Lower leg skin (tissue), 4 donors: ENCODE results near the gene SASH1. TPM values are rescaled to one million over a fixed set of nuclear protein-coding genes. Genes with fewer than 3 reads are reported as not detected.

Experiments
- DNase-seq, 2 donors: peaks; one replicate each; pipeline ENCODE4 v3.0.0-alpha.2; 2019; ENCODE audit warnings: low spot score in 2 of 2
- H3K4me3 ChIP-seq: fragments of 200-600 bp; sonication (generic); 2 replicates; pipeline ENCODE4 v1.5.1; 2017; ENCODE audit warnings: mild to moderate bottlenecking, low read depth; ENCODE audit not compliant: poor library complexity, severe bottlenecking
- POLR2A ChIP-seq, 2 donors: fragments of 450-650 bp; IDR thresholded peaks; one replicate each; pipeline ENCODE4 v1.6.1; 2016 to 2017; ENCODE audit warnings: antibody characterized with exemption in 2 of 2, mild to moderate bottlenecking in 1 of 2, moderate library complexity in 1 of 2
- WGBS, 2 donors: methylation state at CpG; one replicate each; pipeline ENCODE4 v1.1.5; 2018; 5-methylcytosine and 5-hydroxymethylcytosine counted together
- intact Hi-C: fragments of 100-400 bp; cut with DNase I; formaldehyde crosslinking; loops from one replicate; pipeline ENCODE4 v1.15.0; 2023; ENCODE audit warnings: low total_unique reads
- total RNA-seq, 4 donors: library from RNA; depleted of rRNA; stranded (reverse); fragments of >200 nt; gene quantifications; one replicate each; pipeline ENCODE4 v1.1.0, GENCODE V29; 2016
- TF ChIP-seq, protein P1 (sequence below), 3 donors: fragments of 450-650 bp; IDR thresholded peaks; one replicate each; pipeline ENCODE4 v1.5.1; 2016; ENCODE audit warnings: antibody characterized with exemption in 3 of 3, mild to moderate bottlenecking in 3 of 3, moderate library complexity in 2 of 3

The SASH1 gene
- total RNA-seq, 4 donors from 2014 or later, result 74.9 to 106 (median 91.5) TPM

DNA sequence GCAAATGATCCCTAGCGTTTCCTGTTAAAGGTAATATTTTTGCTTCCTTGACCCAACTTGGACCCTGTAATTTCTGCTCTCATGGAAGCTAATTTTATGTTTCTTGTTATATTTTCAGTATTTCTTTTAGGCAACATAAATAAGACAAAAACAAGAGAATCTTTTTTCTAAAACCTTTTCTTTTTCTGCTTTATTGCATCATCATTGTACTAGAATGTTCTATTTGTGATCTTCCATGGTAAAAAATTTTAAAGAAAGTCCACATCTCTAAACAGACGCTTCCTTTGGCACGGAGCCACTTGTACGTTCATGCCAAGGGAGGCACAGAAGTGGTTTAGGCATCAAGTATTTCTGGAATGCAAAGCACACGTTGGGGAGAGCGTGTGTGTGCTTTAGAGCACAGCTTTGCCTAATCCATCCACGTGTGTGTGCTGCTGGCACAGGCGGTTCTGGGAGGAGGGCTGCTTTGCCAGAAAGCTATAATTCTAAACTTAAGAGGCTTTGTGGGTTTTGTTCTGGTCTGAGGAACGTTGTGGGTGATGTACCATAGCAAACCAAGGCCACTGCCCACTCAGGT is 98.3 kb downstream of the SASH1 start:
- WGBS, 2 donors, result 12 to 16% methylated on average over 9 of the region's 9 CpGs
- no peak overlapping the region for H3K4me3 ChIP-seq
- peak; percentile 79 to 94 for DNase-seq
- intact Hi-C loops, result no loop called here
- no peak for TF ChIP-seq POLR2A (IDR thresholded peaks at IDR 0.05)

DNA sequence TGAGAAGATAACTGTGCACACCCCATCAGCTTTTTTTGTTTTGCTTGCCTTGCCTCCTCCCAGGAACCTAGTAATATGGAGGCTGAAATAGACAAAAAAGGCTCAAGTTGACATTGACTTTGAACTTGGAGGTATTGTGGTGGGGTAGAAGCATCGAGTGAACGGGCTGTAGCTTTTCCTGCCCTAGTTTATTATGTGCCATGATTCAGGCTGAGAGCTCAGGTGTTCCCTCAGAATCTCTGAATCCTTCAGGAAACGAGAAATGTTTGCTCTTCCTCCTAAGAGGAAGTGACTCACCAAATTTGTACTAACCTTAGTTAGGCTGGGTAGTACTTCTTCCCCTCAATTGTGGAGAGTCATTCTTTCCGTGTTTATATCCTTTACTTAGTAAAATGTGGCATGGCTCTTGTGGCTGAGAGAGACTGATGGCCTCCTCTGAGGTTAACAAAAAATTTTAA is 98.8 kb downstream of the SASH1 start:
- no peak for DNase-seq
- TF ChIP-seq, protein P1, sequence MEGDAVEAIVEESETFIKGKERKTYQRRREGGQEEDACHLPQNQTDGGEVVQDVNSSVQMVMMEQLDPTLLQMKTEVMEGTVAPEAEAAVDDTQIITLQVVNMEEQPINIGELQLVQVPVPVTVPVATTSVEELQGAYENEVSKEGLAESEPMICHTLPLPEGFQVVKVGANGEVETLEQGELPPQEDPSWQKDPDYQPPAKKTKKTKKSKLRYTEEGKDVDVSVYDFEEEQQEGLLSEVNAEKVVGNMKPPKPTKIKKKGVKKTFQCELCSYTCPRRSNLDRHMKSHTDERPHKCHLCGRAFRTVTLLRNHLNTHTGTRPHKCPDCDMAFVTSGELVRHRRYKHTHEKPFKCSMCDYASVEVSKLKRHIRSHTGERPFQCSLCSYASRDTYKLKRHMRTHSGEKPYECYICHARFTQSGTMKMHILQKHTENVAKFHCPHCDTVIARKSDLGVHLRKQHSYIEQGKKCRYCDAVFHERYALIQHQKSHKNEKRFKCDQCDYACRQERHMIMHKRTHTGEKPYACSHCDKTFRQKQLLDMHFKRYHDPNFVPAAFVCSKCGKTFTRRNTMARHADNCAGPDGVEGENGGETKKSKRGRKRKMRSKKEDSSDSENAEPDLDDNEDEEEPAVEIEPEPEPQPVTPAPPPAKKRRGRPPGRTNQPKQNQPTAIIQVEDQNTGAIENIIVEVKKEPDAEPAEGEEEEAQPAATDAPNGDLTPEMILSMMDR (IDR thresholded peaks at IDR 0.05), result no peak
- TF ChIP-seq POLR2A (IDR thresholded peaks at IDR 0.05), result no peak
- no peak overlapping the region for H3K4me3 ChIP-seq
- intact Hi-C loops, result no loop called here
- WGBS, 2 donors, result 12 to 18% methylated on average over 4 of the region's 4 CpGs

DNA sequence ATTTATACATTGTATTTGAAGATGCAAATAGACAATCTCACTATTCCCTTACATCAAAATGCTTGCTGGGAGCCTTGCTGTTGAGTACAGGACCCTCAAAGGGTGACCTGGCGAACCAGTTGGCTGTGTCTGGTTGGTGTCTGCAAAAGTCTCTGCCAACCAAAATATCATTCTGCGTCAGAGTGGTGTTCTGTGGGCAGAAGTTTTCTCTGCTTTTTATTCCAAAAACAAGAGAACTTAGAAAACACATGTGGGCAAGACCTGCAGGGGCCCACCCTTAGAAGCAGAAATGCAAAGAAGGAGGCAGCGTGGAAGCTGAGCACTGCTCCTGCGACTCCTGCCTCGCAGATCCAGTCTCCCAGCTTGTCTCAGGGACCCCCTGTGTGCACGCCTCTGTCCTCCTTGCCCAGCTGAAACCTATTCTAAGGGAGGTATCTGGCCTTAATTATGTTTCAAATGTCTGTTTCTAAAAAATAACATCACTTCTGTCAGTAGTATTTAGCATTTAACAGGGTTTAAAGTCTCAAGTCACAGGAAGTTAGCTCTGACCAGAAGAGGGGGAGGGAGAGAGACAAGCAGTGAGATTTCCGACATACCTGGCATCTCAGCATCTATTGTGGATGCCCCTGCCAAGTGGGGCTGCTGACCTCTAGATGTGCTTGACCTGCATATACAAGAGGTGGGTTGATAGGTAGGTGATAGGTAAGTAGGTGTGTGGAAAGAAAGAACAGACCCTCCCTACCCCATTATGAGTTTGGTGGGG is 101.3 kb downstream of the SASH1 start:
- H3K4me3 ChIP-seq, result no peak overlapping the region
- no peak for DNase-seq
- intact Hi-C loops, result no loop called here
- no peak for TF ChIP-seq POLR2A (IDR thresholded peaks at IDR 0.05)
- TF ChIP-seq, protein P1 (IDR thresholded peaks at IDR 0.05), result no peak
- WGBS, 2 donors, result 88 to 96% methylated on average over 7 of the region's 7 CpGs

DNA sequence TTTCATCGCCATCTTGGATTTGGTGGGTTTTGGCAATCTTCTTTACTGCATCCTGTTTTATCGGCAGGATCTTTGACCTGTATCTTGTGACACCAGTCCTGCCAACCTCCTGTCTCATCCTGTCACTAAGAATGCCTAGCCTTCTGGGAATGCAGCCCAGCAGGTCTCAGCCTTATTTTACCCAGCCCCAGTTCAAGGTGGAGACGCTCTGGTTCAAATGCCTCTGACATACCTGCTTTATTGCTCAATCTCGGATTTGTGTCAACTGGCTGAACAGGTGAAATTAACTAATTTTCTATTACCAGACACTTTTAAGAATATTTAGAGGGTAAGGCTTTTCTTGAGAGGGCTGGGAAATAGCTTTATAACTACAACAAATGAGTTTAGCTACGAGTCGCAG is 102.5 kb downstream of the SASH1 start:
- 66 to 71% methylated on average over 6 of the region's 6 CpGs for WGBS, 2 donors
- no peak for TF ChIP-seq POLR2A (IDR thresholded peaks at IDR 0.05)
- TF ChIP-seq, protein P1 (IDR thresholded peaks at IDR 0.05), result no peak
- intact Hi-C loops, result no loop called here
- no peak overlapping the region for H3K4me3 ChIP-seq
- DNase-seq, result no peak

DNA sequence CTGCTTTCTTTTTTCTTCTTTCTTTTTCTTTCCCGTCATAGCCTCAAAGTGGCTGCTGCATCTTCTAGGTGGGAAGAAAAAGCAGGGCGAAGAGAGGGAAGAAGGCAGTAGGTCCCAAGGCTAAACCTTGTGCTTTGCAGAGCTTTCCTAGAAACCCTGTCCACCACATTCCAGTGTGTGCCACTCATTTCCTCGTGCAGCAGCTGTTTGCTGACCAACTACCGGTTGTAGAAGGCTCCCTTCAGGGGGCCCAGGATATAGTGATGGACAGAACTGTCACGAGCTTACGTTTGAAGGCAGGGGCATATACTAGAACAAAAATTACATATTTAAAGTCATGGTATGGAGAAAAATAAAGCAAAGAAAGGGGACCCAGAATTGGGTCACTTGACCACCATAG is 103.0 kb downstream of the SASH1 start:
- no peak for TF ChIP-seq POLR2A (IDR thresholded peaks at IDR 0.05)
- TF ChIP-seq, protein P1 (IDR thresholded peaks at IDR 0.05), result no peak
- H3K4me3 ChIP-seq, result no peak overlapping the region
- intact Hi-C loops, result no loop called here
- 85 to 90% methylated on average over 6 of the region's 6 CpGs for WGBS, 2 donors
- DNase-seq, result no peak

DNA sequence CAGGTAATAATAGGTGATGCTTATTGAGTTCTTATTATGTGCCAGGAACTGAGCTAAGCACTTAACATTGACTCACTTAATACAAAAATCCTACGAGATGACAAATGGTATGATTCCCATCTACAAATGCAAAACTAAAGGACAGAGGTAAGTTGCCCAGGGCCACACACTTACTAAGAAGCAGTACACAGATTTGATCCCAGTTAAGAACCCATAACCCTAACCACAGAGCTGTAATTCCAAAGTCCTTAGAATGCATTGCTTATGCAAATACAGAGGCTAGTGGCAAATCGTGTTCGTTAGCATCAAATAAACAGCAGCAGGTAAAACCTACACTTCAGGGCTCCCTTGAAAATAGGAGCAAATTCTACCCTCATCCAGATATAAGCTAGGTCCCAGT is 104.0 kb downstream of the SASH1 start:
- no peak overlapping the region for H3K4me3 ChIP-seq
- TF ChIP-seq, protein P1 (IDR thresholded peaks at IDR 0.05), result no peak
- no peak for TF ChIP-seq POLR2A (IDR thresholded peaks at IDR 0.05)
- intact Hi-C loops, result no loop called here
- no peak for DNase-seq
- WGBS, 2 donors, result 85 to 91% methylated on average over 3 of the region's 3 CpGs
